Measurements from ENCODE around the gene JMJD8.
A peak's percentile ranks its signal among the peaks of the same experiment; 100 is the strongest.

DNA sequence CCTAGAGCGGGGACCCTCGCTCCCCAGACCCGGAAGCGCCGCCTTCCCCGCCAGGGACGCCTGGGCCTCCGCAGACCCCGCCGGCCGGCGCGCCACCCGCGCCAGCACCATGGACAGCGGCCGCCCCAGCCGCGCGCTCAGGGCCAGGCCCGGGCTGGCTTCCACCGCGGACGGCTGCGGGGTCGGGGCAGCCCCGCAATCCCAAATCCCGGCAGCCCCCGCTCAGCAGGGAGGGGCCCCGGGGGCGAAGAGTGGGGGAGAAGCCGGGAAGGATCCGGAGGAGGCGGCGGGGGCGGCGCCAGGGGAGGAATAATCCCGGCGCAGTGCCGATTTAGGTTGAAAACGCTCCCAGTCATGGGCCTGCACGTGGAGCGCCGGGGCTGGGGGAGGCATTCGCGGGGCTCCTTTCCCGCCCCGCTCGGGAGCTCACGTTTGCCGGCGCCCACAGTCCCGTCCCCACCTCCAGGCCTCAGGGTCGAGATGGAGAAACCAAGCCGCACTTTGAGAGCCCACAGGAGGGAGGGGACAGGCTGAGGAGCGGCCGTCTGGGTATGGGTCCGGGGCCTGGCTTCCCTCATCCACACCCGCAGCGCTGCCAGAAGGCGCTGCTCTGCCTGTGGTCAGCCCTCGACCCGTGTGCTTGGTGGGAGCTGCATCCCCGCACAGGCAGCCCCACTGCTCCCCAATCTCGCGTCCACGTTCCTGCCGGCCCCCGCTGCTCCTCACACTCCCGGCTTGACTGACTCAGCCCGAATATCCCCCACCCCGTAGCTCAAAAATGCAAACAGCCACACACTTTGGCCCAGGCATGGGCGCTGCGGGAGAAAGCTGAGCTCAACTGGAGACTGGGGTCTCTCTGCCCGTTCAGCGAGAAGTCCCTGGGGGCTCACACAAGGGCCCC, 16.8 kb upstream of the JMJD8 start:
- TF ChIP-seq, protein P1, sequence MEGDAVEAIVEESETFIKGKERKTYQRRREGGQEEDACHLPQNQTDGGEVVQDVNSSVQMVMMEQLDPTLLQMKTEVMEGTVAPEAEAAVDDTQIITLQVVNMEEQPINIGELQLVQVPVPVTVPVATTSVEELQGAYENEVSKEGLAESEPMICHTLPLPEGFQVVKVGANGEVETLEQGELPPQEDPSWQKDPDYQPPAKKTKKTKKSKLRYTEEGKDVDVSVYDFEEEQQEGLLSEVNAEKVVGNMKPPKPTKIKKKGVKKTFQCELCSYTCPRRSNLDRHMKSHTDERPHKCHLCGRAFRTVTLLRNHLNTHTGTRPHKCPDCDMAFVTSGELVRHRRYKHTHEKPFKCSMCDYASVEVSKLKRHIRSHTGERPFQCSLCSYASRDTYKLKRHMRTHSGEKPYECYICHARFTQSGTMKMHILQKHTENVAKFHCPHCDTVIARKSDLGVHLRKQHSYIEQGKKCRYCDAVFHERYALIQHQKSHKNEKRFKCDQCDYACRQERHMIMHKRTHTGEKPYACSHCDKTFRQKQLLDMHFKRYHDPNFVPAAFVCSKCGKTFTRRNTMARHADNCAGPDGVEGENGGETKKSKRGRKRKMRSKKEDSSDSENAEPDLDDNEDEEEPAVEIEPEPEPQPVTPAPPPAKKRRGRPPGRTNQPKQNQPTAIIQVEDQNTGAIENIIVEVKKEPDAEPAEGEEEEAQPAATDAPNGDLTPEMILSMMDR (conservative IDR thresholded peaks at IDR 0.05 in 1 of 2, IDR thresholded peaks at IDR 0.05 in 1 of 2; ENCODE audit: low read depth in 1 of 2, low read length in 2 of 2), result no peak
- TF ChIP-seq EZH2 (IDR thresholded peaks at IDR 0.05; ENCODE audit: low read length, missing control alignments), result peak; percentile 60
